HT1080 (cell line): ENCODE measurements around the gene MRPL32. TPM values are rescaled to one million over a fixed set of nuclear protein-coding genes. Genes with fewer than 3 reads are reported as not detected.

Experiments
- DNase-seq: peaks from one replicate; pipeline ENCODE4 v3.0.0-alpha.2; 2015; ENCODE audit warnings: low read depth
- total RNA-seq: library from RNA; depleted of rRNA; stranded (reverse); fragments of >200 nt; shearing (Covaris generic); gene quantifications from 2 replicates; pipeline ENCODE4 v1.2.3, GENCODE V29; 2014

The MRPL32 gene
- total RNA-seq, 1 experiment from 2014 or later = 117 TPM

DNA sequence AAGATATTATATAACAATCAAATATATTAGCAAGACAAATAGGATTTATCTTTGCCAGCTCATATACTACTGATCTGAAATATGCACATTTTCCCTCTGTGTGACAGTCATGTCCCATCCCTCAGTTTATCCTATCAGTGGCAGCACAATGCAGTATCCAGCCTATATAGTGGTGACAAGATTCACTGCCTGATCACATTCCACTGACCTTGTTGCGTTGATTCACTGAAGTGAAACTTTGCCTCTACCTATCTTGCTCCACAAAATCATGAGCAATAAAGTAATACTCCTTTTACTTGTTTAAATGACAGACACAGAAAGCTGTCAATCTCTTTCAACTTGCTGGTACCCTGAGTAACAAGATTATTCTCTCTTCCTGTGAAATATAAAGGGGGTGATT lies 6.5 kb upstream of the MRPL32 start:
- DNase-seq = no peak

DNA sequence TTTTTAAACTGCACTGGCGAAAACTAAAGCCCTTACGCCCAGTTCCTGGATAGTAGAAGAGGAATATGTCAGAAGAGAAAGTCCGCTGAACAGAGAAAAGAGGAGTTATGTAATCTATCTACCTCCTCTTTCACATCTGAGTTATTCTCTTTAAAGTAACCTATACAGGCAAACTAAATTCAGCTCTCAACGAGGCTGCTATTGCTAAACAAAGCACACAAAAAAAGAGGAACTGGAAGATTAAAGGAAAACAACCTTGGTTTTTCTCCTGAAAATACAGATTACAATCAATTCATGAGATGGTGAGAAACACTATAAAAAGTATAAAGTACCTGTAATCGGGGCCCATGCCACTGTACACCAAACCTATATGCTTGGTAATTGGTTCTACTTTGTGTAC lies 6.0 kb upstream of the MRPL32 start:
- no peak for DNase-seq

DNA sequence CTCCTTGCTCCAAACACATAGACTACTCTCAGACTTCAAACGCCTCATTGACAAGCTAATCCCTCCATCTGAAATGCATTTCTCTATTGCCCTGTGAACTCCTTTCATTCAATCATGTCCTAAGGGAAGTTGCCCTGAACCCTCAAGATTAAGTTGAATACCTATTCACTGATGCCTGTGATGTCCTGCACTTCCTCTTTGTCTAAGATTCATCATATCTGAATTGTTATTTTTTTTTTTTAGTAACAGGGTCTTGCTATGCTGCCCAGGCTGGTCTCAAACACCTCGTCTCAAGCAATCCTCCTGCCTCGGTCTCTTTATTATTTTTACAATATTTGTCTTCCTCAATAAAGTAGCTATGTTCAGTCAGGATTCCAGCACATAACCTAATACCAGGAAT lies 3.4 kb upstream of the MRPL32 start:
- DNase-seq = no peak

DNA sequence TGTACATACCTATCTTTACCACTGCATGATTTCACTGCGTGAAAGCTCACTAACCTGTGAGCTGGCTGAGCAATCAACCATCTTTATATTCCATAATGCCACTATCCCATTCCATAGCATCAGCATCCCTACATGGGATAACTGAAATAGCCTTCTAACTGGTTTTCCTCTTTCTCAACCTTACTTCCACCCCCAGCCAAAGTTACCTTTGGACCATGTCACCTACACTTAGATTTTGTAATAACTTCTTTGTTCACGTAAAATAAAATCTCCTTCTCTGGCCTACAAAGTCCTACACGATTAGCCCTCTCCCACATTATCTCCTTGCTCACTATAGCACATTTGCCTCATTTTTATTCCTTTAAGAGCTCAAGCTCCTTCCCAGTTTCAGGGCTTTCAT lies 2.7 kb upstream of the MRPL32 start:
- DNase-seq = no peak

DNA sequence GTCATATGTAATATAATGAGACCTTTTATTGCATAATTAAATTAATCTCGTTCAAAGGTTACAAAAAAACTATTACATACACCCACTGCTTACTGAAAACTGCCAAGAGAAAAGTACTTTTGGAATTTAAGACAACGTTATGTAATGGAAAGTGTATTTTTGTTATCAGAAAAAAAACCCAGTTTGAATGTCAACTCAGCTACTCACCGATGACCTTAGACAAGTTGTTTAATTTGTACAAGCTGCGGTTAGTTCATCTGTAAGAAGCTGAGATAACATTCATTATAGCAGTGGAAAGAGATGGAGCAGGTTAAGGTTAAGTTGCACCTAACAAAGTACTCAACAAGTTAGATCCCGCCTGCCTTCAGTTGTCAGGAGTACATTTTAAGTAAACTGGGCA lies 1.3 kb upstream of the MRPL32 start:
- DNase-seq = no peak

- DNase-seq = no peak
These were observed 736 bp upstream of the MRPL32 start for GRCh38 chr7:42931447-42931833.

- no peak for DNase-seq
These were observed 825 bp downstream of the MRPL32 start for GRCh38 chr7:42932811-42933591.

GRCh38 chr7:42934291-42934690 lies 2.1 kb downstream of the MRPL32 start:
- no peak for DNase-seq

- DNase-seq = no peak
These were observed 3.7 kb downstream of the MRPL32 start for GRCh38 chr7:42935861-42936260.

DNA sequence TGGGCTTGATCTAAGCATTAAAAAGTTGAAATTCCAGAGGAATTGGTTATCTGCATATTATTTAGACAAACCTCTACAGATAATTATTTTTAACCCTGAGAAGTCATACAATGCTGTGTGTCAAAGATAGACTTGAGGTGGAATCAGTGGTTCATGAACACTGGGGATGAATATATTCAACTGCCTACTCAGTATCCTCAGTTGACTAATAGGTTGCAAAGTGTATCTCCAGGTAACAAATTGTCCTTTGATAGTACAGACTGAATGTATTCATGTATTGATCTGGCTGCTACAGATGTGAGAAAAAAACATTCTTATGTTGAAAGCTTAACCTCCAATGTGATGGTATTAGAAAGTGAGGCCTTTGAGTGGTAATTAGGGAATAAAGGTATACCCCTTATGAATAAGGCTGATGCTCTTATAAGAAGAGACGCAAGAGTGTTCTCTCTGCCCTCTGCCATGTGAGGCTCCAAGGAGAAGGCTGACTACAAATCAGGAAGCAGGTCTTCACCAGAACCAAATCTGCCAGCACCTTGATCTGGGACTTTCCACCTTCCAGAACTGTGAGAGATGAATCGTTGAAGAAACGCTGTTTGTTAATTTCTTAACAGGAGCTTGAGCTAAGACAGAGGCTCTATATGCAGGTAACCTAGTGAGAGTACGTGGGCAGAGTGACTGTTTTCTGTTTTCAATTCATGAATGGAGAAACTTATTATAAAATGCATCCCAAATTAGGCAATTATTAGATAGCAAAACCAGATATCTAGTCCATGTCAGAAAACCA lies 7.5 kb downstream of the MRPL32 start:
- DNase-seq = no peak

DNA sequence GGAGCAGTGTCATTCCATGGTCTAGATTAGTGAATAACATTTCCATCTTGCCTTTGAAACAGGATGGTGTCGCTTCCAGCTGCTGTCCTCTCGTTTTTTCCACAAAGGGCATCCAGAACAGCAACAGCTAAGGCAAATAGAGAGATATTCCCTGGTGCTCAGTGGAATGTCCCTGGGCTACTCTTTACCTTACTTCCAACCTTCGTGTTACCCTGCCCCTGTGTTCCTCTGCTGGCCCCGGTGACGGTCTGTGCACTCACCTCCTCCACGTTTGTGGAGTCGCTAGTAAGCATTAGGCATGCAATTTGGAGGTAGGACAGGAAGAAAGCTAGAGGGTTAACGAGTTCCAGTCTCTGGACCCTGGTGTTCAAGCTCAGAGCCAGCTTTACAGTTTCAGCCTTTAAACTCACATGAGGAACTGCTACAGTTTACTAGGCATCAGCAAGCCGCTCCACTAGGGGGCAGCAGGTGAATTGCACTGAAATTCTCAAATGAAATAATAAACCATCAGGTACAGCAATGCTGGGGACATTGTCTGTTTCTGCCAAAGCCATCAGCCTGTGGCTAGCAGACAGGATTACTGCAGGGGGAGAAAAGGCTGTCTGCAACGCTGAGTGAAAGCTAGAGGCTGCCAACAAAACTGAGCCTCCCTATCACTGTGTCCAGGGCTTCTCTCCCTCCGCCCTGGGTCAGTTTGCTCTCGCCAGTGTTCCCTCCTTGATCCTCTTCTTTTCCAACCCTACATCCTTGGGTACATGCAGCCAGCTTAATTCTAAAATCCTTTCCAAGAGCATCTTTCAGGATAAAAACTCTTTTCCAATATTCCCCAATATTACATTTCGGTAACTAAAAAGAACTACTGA lies 9.0 kb downstream of the MRPL32 start:
- DNase-seq = peak; percentile 50

DNA sequence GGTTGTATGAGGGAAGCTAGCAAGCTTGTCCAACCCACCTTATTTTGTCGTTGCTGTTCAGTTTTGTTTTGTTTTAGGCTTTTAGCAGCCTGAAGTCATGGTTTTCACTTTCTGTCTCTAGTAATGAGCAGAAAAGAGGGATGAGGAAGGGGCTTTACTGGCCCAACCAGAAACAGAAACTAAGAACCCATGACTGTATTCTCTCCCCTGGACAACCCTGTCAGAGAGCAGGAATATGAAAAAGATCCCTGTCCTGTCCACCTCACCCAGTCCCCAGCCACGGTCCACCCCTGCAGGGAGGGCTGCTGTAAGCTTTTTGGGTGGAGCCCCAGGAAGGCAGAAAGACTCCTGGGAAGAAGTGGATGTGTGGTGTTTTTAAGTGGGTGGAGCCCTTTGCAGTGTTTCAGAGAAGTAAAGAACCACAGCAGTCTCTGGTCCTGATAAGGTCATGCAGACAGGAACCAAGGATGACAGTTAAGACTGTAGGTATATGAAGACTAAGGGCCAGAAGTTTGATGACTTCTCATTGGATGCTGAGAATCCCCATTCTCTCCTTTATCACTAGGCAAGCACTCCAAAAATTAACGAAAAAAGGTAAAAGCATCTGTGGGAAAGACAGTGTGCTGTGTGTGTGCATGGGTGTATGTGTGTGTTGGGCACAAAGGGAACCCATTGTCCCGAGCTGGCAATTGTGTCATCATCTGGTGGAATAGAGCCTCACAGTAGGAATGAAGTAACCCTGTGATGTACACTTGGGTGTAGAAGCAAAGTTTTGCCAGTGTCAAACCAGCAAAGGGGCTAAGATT lies 13.8 kb downstream of the MRPL32 start:
- DNase-seq = no peak

GRCh38 chr7:42946627-42946950 lies 14.4 kb downstream of the MRPL32 start:
- DNase-seq = no peak

GRCh38 chr7:42947521-42947920 lies 15.3 kb downstream of the MRPL32 start:
- DNase-seq = no peak

DNA sequence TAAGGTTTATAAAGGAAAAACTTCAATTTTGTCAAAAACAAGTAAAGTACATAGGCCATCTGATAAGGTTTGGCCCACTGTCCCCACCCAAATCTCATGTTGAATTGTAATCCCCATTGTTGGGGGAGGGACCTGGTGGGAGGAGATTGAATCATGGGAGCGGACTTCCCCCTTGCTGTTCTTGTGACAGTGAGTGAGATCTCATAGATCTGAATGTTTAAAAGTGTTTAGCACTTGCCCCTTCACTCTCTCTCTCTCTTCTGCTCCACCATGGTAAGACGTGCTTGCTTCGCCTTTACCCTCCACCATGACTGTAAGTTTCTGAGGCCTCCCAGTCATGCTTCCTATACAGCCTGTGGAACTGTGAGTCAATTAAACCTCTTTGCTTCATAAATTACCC lies 18.2 kb downstream of the MRPL32 start:
- no peak for DNase-seq

GRCh38 chr7:42952328-42952727 lies 20.2 kb downstream of the MRPL32 start:
- no peak for DNase-seq

GRCh38 chr7:42953994-42954393 lies 21.8 kb downstream of the MRPL32 start:
- no peak for DNase-seq

- no peak for DNase-seq
These were observed 23.9 kb downstream of the MRPL32 start for GRCh38 chr7:42956062-42956461.

- no peak for DNase-seq
These were observed 27.4 kb downstream of the MRPL32 start for GRCh38 chr7:42959549-42959948.

DNA sequence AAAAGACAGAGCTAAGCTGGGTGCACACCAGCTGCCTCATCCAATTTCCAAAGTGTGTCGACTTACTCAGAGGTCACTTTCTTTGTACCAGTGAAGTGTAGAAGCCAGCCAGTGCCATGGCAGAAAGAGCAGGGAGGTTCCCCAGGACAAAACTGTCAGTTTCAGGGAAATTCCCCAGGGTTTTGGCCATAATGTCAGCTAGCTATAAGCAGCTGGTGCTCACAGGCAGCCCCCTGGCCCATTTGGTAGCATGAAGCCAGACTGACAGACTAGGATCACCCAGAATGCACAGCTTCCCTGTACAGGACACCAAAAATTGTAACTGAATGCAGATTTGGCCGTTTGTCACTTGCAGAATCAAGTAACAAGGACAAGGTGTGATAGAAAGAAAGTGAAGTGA lies 28.6 kb downstream of the MRPL32 start:
- no peak for DNase-seq

- DNase-seq = no peak
These were observed 29.0 kb downstream of the MRPL32 start for GRCh38 chr7:42961170-42961569.
